Retina (tissue), 1 donor: ENCODE results near the gene LAMA3.
A peak's percentile ranks its signal among the peaks of the same experiment; 100 is the strongest.

Experiments used
- DNase-seq: peaks from one replicate; pipeline ENCODE4 v3.0.0-alpha.2; 2016

Gene LAMA3

GRCh38 chr18:23793985-23794867 lies 105.0 kb downstream of the LAMA3 start:
- no peak for DNase-seq

- no peak for DNase-seq
These were observed 109.0 kb downstream of the LAMA3 start for GRCh38 chr18:23798249-23798648.

- no peak for DNase-seq
These were observed 109.6 kb downstream of the LAMA3 start for GRCh38 chr18:23798824-23799223.

GRCh38 chr18:23799540-23799939 lies 110.3 kb downstream of the LAMA3 start:
- no peak for DNase-seq

GRCh38 chr18:23800902-23801301 lies 111.6 kb downstream of the LAMA3 start:
- no peak for DNase-seq

- no peak for DNase-seq
These were observed 113.6 kb downstream of the LAMA3 start for GRCh38 chr18:23802817-23803216.

- DNase-seq, result no peak
These were observed 114.5 kb downstream of the LAMA3 start for GRCh38 chr18:23803755-23804154.

GRCh38 chr18:23805898-23806297 lies 116.6 kb downstream of the LAMA3 start:
- DNase-seq, result no peak

- DNase-seq, result no peak
These were observed 120.2 kb downstream of the LAMA3 start for GRCh38 chr18:23809415-23809814.

GRCh38 chr18:23810396-23810795 lies 121.1 kb downstream of the LAMA3 start:
- no peak for DNase-seq

- DNase-seq, result no peak
These were observed 121.9 kb downstream of the LAMA3 start for GRCh38 chr18:23811176-23811575.

GRCh38 chr18:23812546-23813440 lies 123.5 kb downstream of the LAMA3 start:
- peak; percentile 19 for DNase-seq

GRCh38 chr18:23814991-23815614 lies 125.8 kb downstream of the LAMA3 start:
- no peak for DNase-seq

GRCh38 chr18:23816021-23816420 lies 126.8 kb downstream of the LAMA3 start:
- no peak for DNase-seq

GRCh38 chr18:23816740-23817139 lies 127.5 kb downstream of the LAMA3 start:
- no peak for DNase-seq

- DNase-seq, result no peak
These were observed 129.7 kb downstream of the LAMA3 start for GRCh38 chr18:23819001-23819400.

GRCh38 chr18:23822590-23823385 lies 133.5 kb downstream of the LAMA3 start:
- DNase-seq, result no peak

- no peak for DNase-seq
These were observed 135.0 kb downstream of the LAMA3 start for GRCh38 chr18:23824240-23824639.

- DNase-seq, result no peak
These were observed 135.4 kb downstream of the LAMA3 start for GRCh38 chr18:23824669-23825068.

GRCh38 chr18:23825496-23825895 lies 136.2 kb downstream of the LAMA3 start:
- no peak for DNase-seq

GRCh38 chr18:23825978-23826405 lies 136.7 kb downstream of the LAMA3 start:
- no peak for DNase-seq

GRCh38 chr18:23826850-23827620 lies 137.8 kb downstream of the LAMA3 start:
- no peak for DNase-seq
